Spinal cord (tissue), 10 donors: ENCODE results near the gene ACTR3C. TPM values are rescaled to one million over a fixed set of nuclear protein-coding genes. Genes with fewer than 3 reads are reported as not detected.

Experiments
- DNase-seq, 6 donors: peaks; one replicate each; pipeline versions ENCODE4 v3.0.0 to v3.0.0-alpha.2; 2013 to 2015; ENCODE audit warnings: low spot score in 6 of 6, low read depth in 4 of 6
- H3K27ac ChIP-seq: one replicate; pipeline ENCODE4 v1.5.1; 2013; ENCODE audit warnings: low read depth, low read length, control low read depth
- H3K27me3 ChIP-seq: one replicate; pipeline ENCODE4 v1.6.1; 2013; ENCODE audit warnings: low read length; ENCODE audit not compliant: control insufficient read depth, insufficient read depth
- H3K36me3 ChIP-seq: one replicate; pipeline ENCODE4 v1.6.1; 2013; ENCODE audit warnings: low read length; ENCODE audit not compliant: control insufficient read depth, insufficient read depth
- H3K4me1 ChIP-seq: one replicate; pipeline ENCODE4 v1.6.1; 2013; ENCODE audit warnings: low read length; ENCODE audit not compliant: control insufficient read depth, insufficient read depth
- H3K4me3 ChIP-seq: one replicate; pipeline ENCODE4 v1.5.1; 2013; ENCODE audit warnings: low read depth, low read length, control low read depth
- H3K9me3 ChIP-seq: one replicate; pipeline ENCODE4 v1.6.1; 2013; ENCODE audit warnings: low read length; ENCODE audit not compliant: control insufficient read depth, insufficient read depth
- WGBS: methylation state at CpG from one replicate; pipeline ENCODE4 v1.1.5; 2013; ENCODE audit warnings: missing lambda C conversion rate; ENCODE audit not compliant: insufficient coverage; 5-methylcytosine and 5-hydroxymethylcytosine counted together
- long read RNA-seq, 4 donors: transcript quantifications; one replicate each; lab custom pipeline, GENCODE V29; 2026
- polyA plus RNA-seq, 2 donors: library from polyadenylated mRNA; unstranded; fragments of 120-200 nt; gene quantifications; one replicate each; pipeline ENCODE4 v1.2.1, GENCODE V29; 2013; ENCODE audit not compliant: insufficient read length in 2 of 2
- total RNA-seq, 2 donors: library from RNA; depleted of rRNA in 1 of 2; stranded (reverse); fragments of 120-200 nt in 1 of 2; fragments of >200 nt in 1 of 2; gene quantifications; one replicate each; pipeline versions ENCODE4 v1.2.3 to v1.2.4, GENCODE V29; 2013 to 2014
- donor health status: healthy.

ACTR3C gene
- 1 to 10 TPM; 5.6 to 5.8 TPM for total RNA-seq
- polyA plus RNA-seq, result 1 to 10 TPM; 1.1 to 2.9 TPM
- long read RNA-seq, donor 1, partial matches to known transcripts, result 7 of 39 reads
- long read RNA-seq, donor 1, other reads (novel, unspliced or antisense), result 32 of 39 reads
- long read RNA-seq, donor 2, full-length matches to known transcripts, result 1 of 1 reads
- long read RNA-seq, donor 2, partial matches to known transcripts, result 0 of 1 reads
- long read RNA-seq, donor 2, other reads (novel, unspliced or antisense), result 0 of 1 reads
- long read RNA-seq, donor 3, partial matches to known transcripts, result 0 of 11 reads
- long read RNA-seq, donor 3, other reads (novel, unspliced or antisense), result 11 of 11 reads
- long read RNA-seq, donor 4, result 0 reads

DNA sequence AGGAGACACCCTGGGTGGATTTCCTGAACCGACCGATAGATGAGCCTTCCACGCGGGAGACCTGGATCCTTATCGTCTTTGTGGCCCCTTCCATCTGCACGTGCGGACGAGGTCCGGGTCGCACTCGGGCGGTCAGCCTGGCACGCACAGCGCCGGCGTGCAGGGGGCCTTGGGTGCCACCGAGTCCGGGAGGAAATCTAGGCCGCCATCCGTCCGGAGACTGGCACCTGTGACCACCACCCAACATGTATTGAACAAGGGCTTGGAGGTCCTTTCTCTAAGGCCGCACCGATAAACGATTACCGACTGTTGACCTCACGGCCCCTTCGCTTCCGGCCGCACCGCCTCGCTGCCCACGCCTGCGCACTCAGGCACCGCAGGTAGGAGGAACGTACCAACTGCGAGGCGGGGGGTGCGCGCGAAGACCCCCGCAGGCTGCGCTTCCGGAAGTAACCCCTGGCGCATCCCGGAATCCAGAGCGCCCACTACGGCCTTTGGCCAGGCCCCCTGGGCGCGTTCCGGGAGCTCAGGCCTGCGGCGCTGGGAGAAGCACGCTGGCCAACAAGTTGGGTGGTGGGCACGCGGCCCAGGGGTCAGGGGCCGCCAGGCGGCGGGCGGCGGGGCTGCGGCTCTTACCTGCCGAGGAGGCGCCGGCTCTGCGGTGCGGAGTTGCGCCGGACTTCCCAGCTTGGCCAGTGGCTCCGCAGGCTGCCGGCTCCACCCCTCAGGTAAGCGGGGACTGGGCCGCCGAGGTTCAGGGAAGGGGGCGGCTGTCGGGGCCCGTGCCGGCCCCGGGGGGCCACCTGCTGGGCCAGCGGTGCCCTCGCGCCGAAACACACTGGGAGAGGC, at the start of gene ACTR3C, which contains the start of gene LRRC61:
ACTR3C (minus strand) TSS at position 713 of the 849 bp plus-strand sequence. CDS start 28,249 bp downstream, outside the sequence.
LRRC61 (plus strand) TSS at position 523 of the 849 bp plus-strand sequence. CDS start 13,507 bp downstream, outside the sequence.
- Histone ChIP-seq H3K9me3 (no peaks in the 10 kb centered on the region), H3K27me3 (no peaks in the 10 kb centered on the region), H3K4me1 (peaks cover 24% of the 10 kb centered on the region), H3K36me3 (peaks cover 27% of the 10 kb centered on the region), H3K4me3 (peak within 1 kb of the TSS; percentile 47), H3K27ac (no peak within 1 kb of the TSS)
- 9% methylated on average over 82 of the region's 82 CpGs for WGBS
- DNase-seq, result peak in 5 of 6 donors; percentile 62 to 95 (median 70)

DNA sequence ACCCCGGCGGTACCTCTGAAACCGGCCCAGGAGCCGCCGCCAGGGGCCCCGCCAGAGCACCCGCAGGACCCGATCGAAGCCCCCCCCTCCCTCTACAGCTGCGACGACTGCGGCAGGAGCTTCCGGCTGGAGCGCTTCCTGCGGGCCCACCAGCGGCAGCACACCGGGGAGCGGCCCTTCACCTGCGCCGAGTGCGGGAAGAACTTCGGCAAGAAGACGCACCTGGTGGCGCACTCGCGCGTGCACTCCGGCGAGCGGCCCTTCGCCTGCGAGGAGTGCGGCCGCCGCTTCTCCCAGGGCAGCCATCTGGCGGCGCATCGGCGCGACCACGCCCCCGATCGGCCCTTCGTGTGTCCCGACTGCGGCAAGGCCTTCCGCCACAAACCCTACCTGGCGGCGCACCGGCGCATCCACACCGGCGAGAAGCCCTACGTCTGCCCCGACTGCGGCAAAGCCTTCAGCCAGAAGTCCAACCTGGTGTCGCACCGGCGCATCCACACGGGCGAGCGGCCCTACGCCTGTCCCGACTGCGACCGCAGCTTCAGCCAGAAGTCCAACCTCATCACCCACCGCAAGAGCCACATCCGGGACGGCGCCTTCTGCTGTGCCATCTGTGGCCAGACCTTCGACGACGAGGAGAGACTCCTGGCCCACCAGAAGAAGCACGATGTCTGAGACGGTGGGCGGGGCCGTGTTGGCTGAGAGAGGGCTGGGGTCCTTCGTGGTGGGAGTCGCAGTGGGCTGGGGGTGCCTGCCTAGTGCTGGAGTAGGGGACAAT, 49.1 kb upstream of the ACTR3C start:
- H3K4me3 ChIP-seq, result no peak overlapping the region
- H3K4me1 ChIP-seq, result peaks cover 57% of the 10 kb centered on the region
- WGBS, result 78% methylated on average over 78 of the region's 79 CpGs
- H3K36me3 ChIP-seq, result peaks cover 57% of the 10 kb centered on the region
- H3K27ac ChIP-seq, result no peak overlapping the region
- H3K9me3 ChIP-seq, result no peaks in the 10 kb centered on the region
- no peak for DNase-seq
- no peaks in the 10 kb centered on the region for H3K27me3 ChIP-seq

- no peak overlapping the region for H3K27ac ChIP-seq
- WGBS, result 95% methylated on average over 22 of the region's 30 CpGs
- no peaks in the 10 kb centered on the region for H3K9me3 ChIP-seq
- DNase-seq, result no peak
- peaks cover 57% of the 10 kb centered on the region for H3K4me1 ChIP-seq
- H3K4me3 ChIP-seq, result no peak overlapping the region
- H3K27me3 ChIP-seq, result no peaks in the 10 kb centered on the region
- H3K36me3 ChIP-seq, result peaks cover 57% of the 10 kb centered on the region
These were observed 48.6 kb upstream of the ACTR3C start for GRCh38 chr7:150371996-150372270.

DNA sequence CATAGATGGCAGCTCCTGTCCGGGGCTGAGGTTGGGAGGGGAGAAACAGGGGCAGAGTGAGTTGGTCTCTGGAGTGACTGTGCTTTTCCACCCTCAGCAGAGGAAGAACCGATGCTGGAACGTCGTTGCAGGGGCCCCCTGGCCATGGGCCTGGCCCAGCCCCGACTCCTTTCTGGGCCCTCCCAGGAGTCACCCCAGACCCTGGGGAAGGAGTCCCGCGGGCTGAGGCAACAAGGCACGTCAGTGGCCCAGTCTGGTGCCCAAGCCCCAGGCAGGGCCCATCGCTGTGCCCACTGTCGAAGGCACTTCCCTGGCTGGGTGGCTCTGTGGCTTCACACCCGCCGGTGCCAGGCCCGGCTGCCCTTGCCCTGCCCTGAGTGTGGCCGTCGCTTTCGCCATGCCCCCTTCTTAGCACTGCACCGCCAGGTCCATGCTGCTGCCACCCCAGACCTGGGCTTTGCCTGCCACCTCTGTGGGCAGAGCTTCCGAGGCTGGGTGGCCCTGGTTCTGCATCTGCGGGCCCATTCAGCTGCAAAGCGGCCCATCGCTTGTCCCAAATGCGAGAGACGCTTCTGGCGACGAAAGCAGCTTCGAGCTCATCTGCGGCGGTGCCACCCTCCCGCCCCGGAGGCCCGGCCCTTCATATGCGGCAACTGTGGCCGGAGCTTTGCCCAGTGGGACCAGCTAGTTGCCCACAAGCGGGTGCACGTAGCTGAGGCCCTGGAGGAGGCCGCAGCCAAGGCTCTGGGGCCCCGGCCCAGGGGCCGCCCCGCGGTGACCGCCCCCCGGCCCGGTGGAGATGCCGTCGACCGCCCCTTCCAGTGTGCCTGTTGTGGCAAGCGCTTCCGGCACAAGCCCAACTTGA, 48.0 kb upstream of the ACTR3C start:
- H3K27me3 ChIP-seq, result no peaks in the 10 kb centered on the region
- H3K4me3 ChIP-seq, result no peak overlapping the region
- H3K4me1 ChIP-seq, result peaks cover 52% of the 10 kb centered on the region
- H3K27ac ChIP-seq, result peak overlapping the region; percentile 1
- no peak for DNase-seq
- H3K36me3 ChIP-seq, result peaks cover 54% of the 10 kb centered on the region
- 91% methylated on average over 48 of the region's 48 CpGs for WGBS
- no peaks in the 10 kb centered on the region for H3K9me3 ChIP-seq

- Histone ChIP-seq H3K4me3 (peak overlapping the region; percentile 90), H3K27ac (peak overlapping the region; percentile 11), H3K4me1 (peaks cover 51% of the 10 kb centered on the region), H3K27me3 (no peaks in the 10 kb centered on the region), H3K9me3 (no peaks in the 10 kb centered on the region), H3K36me3 (peaks cover 51% of the 10 kb centered on the region)
- 66% methylated on average over 3 of the region's 3 CpGs for WGBS
- no peak for DNase-seq
These were observed 47.3 kb upstream of the ACTR3C start for GRCh38 chr7:150370612-150371071.

- Histone ChIP-seq H3K27ac (peak overlapping the region; percentile 94), H3K27me3 (no peaks in the 10 kb centered on the region), H3K4me3 (peak overlapping the region; percentile 90), H3K36me3 (peaks cover 50% of the 10 kb centered on the region), H3K9me3 (no peaks in the 10 kb centered on the region), H3K4me1 (peaks cover 51% of the 10 kb centered on the region)
- WGBS, result 42% methylated on average over 15 of the region's 23 CpGs
- no peak for DNase-seq
These were observed 46.6 kb upstream of the ACTR3C start for GRCh38 chr7:150369748-150370501.

GRCh38 chr7:150368884-150369747, 45.8 kb upstream of the ACTR3C start:
- peak in 2 of 6 donors; percentile 77 to 87 for DNase-seq
- peak overlapping the region; percentile 90 for H3K4me3 ChIP-seq
- H3K4me1 ChIP-seq, result peaks cover 51% of the 10 kb centered on the region
- peak overlapping the region; percentile 94 for H3K27ac ChIP-seq
- H3K27me3 ChIP-seq, result no peaks in the 10 kb centered on the region
- H3K9me3 ChIP-seq, result no peaks in the 10 kb centered on the region
- H3K36me3 ChIP-seq, result peaks cover 43% of the 10 kb centered on the region
- under 1% methylated on average over 56 of the region's 58 CpGs for WGBS
